HG02840 (cell line): ENCODE measurements around the gene TSHB.
"Not testable (repeated sequence)": the region's sequence is repeated elsewhere in the genome, so short reads cannot be mapped to it uniquely, and the experiment has no call there.

Experiments
- ATAC-seq: cut with Tn5 transposase; IDR thresholded peaks from one replicate; pipeline ENCODE4 v1.9.1; 2021; ENCODE audit warnings: mild to moderate bottlenecking, moderate library complexity, moderate number of reproducible peaks; ENCODE audit not compliant: unreplicated experiment, low FRiP score

Gene TSHB

DNA sequence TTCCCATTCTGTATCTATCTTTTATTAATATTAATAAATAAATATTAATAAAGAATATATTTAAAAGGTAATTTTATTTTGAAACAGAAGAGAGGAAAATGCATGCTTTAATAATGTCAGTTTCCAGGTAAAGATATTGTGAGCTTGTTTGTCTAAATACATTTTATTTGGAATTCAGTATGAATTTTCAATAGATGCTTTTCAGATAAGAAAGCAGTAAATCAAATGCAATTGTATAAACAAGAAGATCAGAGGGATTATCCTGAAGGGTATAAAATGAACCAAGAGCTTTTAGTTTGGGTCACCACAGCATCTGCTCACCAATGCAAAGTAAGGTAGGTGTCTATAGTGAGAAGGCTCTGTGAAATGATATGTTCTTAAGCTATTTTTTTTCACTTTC, at the start of gene TSHB:
TSS of gene TSHB (plus strand) at position 301 of the 400 bp plus-strand sequence. CDS start 3,537 bp downstream, outside the sequence.
- no peak for ATAC-seq

DNA sequence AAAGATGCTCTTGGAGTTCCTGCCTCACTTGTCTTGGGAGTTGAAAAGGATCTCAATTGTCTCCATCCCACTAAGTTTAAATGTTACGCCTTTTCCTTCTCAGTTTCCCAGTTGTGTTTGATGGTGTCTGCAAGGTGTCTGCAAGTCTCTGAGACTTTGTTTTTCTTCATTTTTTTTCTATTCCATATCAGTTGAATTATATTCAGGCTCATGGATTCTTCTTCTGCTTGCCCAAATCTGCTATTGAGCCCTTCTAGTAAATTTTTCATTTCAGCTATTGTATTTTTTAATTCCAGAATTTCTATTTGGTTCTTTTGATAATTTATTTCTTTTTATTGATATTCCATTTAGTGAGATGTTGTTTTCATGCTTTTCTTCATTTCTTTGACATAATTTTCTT, 47.4 kb upstream of the TSHB start:
- no peak for ATAC-seq

- ATAC-seq: no peak
These were observed 43.3 kb upstream of the TSHB start for GRCh38 chr1:114986286-114986685.

- no peak for ATAC-seq
These were observed 41.5 kb upstream of the TSHB start for GRCh38 chr1:114988095-114988494.

- ATAC-seq: no peak
These were observed 31.9 kb upstream of the TSHB start for GRCh38 chr1:114997510-114998289.

GRCh38 chr1:115006191-115006590, 23.4 kb upstream of the TSHB start:
- ATAC-seq: no peak

DNA sequence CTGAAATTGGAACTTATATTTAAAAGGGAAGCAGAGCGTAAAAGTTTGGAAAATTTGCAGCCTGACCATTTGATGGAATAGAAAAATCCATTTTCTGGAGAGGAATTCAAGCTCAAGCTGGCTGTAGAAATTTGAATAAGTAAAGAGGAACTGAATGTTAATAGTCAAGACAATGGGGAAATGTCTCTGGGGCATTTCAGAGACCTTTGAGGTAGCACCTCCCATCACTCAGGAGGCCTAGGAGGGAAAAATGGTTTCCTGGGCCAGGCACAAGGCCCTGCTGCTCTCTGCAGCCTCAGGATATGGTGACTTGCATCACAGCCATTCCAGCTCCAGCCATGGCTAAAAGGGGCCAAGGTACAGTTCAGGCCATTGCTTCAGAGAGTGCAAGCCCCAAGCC, 17.6 kb upstream of the TSHB start:
- ATAC-seq: no peak

GRCh38 chr1:115012434-115012833, 17.2 kb upstream of the TSHB start:
- ATAC-seq: no peak

DNA sequence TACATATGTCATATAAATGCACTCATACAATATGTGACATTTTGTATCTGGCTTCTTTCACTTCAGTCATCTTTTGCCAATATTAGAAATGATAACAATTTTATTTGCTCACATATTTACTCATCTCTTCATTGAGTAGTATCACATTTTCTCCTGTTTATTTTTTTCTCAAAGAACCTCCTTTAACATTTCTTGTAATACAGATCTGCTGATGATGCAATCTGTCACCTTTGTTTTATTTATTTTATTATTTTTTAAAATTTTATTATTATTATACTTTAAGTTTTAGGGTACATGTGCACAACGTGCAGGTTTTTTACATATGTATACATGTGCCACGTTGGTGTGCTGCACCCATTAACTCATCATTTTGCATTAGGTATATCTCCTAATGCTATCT, 15.8 kb upstream of the TSHB start:
- ATAC-seq: no peak

DNA sequence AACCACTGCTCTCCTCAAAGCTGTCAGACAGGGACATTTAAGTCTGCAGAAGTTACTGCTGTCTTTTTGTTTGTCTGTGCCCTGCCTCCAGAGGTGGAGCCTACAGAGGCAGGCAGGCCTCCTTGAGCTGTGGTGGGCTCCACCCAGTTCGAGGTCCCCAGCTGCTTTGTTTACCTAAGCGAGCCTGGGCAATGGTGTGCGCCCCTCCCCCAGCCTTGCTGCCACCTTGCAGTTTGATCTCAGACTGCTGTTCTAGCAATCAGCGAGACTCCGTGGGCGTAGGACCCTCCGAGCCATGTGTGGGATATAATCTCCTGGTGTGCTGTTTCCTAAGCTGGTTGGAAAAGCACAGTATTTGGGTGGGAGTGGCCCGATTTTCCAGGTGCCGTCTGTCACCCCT, 10.1 kb upstream of the TSHB start:
- ATAC-seq: not testable (repeated sequence)

DNA sequence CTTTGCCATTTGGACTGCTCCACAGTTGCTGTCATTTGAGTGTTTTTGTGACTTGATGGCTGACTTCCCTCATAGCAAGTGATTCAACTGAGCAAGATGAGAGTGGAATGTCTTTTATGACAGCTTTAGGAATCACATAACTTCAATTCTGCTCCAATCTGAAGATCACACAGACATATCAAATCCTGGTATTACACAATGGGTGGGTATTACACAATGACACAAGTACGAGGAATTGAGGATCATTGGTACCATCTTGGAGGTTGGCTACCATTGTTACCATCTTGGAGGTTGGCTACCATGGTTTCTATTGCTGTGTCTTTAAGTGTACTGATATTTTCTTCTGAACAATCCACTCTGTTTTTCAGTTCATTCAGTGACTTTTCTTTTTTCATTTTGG, 8.5 kb upstream of the TSHB start:
- ATAC-seq: no peak

- no peak for ATAC-seq
These were observed 6.0 kb upstream of the TSHB start for GRCh38 chr1:115023593-115023992.

- no peak for ATAC-seq
These were observed 2.0 kb downstream of the TSHB start for GRCh38 chr1:115031595-115031994.

- no peak for ATAC-seq
These were observed 6.0 kb downstream of the TSHB start for GRCh38 chr1:115035652-115036051.

- ATAC-seq: no peak
These were observed 7.3 kb downstream of the TSHB start for GRCh38 chr1:115036814-115037507.

GRCh38 chr1:115040501-115040900, 10.9 kb downstream of the TSHB start:
- ATAC-seq: no peak

- ATAC-seq: no peak
These were observed 12.0 kb downstream of the TSHB start for GRCh38 chr1:115041654-115042053.

DNA sequence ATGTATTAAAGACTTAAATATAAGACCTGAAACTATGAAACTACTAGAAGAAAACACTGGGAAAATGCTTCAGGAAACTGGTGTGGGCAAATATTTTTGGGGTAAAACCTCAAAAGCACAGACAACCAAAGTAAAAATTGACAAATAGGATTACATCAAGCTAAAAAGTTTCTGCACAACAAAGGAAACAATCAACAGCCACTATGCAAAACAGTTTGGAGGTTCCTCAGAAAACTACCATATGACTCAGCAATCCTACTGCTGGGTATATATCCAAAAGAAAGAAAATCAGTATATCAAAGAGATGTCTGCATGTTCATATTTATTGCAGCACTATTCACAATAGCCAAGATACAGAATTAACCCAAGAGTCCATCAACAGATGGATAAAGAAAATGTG, 17.1 kb downstream of the TSHB start:
- no peak for ATAC-seq

DNA sequence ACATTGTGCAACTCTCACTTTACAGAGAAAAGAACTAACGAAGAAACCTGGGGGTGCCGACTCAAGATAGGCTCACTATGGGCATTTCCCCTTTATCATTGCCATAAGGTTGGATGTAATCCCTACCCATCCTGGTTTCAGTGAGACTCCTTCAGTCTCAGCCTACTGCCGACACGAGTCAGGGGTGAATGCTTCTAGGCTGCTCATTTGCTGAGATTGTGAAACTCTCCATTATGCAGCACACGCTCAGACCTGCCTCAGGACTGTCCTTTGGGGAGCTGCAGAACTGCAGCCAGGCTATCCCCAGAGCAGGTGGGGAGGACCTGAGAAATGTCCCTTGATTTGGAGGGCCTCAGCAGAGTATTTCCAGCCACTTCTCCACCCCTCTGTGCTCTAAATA, 22.2 kb downstream of the TSHB start:
- ATAC-seq: no peak

DNA sequence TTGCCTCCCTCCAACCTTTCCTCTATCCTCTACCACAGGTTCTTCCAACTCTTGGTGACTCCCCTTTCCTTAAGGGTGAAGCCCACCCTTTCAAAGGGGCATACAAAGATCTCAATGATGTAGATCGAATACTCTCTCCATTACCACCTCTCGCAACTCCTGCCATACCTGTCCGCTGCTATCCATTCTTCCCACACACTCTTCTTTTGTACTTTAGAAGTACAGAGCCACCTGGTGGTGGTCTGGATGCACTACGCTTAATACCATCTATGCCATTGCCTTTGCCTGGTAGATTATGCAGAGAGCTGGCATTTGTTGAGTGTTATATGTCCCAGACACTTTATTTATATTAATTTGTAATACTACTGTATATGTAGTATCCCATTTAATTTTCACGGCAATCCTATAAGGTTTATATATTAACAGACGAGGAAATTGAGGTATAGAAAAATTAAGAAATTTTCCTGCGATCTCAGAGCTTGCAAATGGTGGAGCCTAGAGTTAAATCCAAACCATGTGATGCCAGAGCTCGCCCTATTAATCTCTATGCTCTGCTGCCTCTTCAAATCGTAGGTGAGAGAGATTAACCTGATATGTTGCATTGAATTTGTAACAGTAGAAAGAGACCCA, 22.9 kb downstream of the TSHB start:
- ATAC-seq: no peak

DNA sequence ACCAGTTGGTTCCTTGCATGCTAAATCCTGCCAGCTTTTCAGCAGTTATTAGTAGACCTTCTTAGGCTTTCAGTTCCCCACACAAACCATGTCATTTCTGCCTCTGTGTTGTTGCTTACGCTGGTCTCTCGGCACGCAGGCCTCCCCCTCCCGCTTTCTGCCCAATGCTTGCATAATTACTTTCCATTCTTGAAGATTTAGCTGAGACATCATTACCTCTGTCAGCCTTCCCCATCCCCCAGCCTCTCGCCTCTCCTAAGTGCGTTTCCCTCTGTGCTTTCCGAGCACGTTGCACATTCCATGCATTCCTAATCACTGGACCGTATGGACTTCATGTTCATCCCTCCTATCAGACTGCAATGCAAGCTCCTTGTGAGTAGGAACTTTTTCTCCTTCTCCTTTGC, 26.8 kb downstream of the TSHB start:
- ATAC-seq: no peak
